Gastrocnemius medialis (tissue), 4 donors: ENCODE data around the gene KCNF1. TPM values are rescaled to one million over a fixed set of nuclear protein-coding genes. Genes with fewer than 3 reads are reported as not detected.

Experiments
- ATAC-seq, 2 donors: fragments of 150-250 bp; one replicate each; pipeline ENCODE4 v1.9.1; 2016
- DNase-seq, 2 donors: peaks; one replicate each; pipeline ENCODE4 v3.0.0-alpha.2; 2019
- H3K27ac ChIP-seq, 4 donors: fragments of 200-600 bp; sonication (generic); 1 replicate in 1 of 4; 2 replicates in 3 of 4; pipeline ENCODE4 v1.5.1; 2016 to 2018; ENCODE audit warnings: mild to moderate bottlenecking in 2 of 4, moderate library complexity in 1 of 4
- H3K27me3 ChIP-seq, 3 donors: fragments of 200-600 bp; sonication (generic) in 2 of 3; 1 replicate in 1 of 3; 2 replicates in 2 of 3; pipeline versions ENCODE4 v1.5.1 to v1.6.0; 2016 to 2019; ENCODE audit warnings: mild to moderate bottlenecking in 1 of 3, moderate library complexity in 1 of 3
- H3K36me3 ChIP-seq, 2 donors: fragments of 200-600 bp; sonication (generic) in 1 of 2; one replicate each; pipeline ENCODE4 v1.5.1; 2017 to 2018
- H3K4me1 ChIP-seq, 2 donors: fragments of 200-600 bp; sonication (generic) in 1 of 2; one replicate each; pipeline ENCODE4 v1.5.1; 2016 to 2017; ENCODE audit warnings: mild to moderate bottlenecking in 2 of 2
- H3K4me3 ChIP-seq, 4 donors: fragments of 200-600 bp; sonication (generic) in 3 of 4; 1 replicate in 1 of 4; 2 replicates in 3 of 4; pipeline ENCODE4 v1.5.1; 2016 to 2019; ENCODE audit warnings: mild to moderate bottlenecking in 2 of 4
- H3K9me3 ChIP-seq, 3 donors: fragments of 200-600 bp; sonication (generic) in 2 of 3; 1 replicate in 1 of 3; 2 replicates in 2 of 3; pipeline ENCODE4 v1.5.1; 2016 to 2019
- POLR2A ChIP-seq, 2 donors: fragments of 450-650 bp; IDR thresholded peaks; one replicate each; pipeline ENCODE4 v1.6.1; 2017; ENCODE audit warnings: antibody characterized with exemption in 2 of 2, mild to moderate bottlenecking in 2 of 2, moderate library complexity in 2 of 2
- in situ Hi-C, 4 donors: fragments of 200-750 bp; cut with MboI; loops; one replicate each; pipeline versions ENCODE4 v1.15.0 to v1.8.0; 2017; ENCODE audit warnings: low sequenced_read_pairs in 4 of 4
- intact Hi-C: fragments of 100-400 bp; cut with DNase I; formaldehyde crosslinking; loops from one replicate; pipeline ENCODE4 v1.15.1; 2023; ENCODE audit warnings: low total_unique reads
- total RNA-seq, 4 donors: library from RNA; depleted of rRNA; stranded (reverse); fragments of >200 nt; gene quantifications; one replicate each; pipeline versions ENCODE4 v1.1.0 to v1.2.3, GENCODE V29; 2016
- TF ChIP-seq, protein P1 (sequence below), 5 experiments: fragments of 450-650 bp in 3 of 5; fragments of 200-600 bp in 2 of 5; sonication (generic) in 2 of 5; IDR thresholded peaks in 4 of 5; conservative IDR thresholded peaks in 1 of 5; 1 replicate in 4 of 5; 2 replicates in 1 of 5; pipeline ENCODE4 v1.5.1; 2016 to 2019; ENCODE audit warnings: antibody characterized with exemption in 5 of 5, mild to moderate bottlenecking in 3 of 5, moderate library complexity in 3 of 5

Gene KCNF1
- total RNA-seq, 4 donors from 2014 or later, result not detected

DNA sequence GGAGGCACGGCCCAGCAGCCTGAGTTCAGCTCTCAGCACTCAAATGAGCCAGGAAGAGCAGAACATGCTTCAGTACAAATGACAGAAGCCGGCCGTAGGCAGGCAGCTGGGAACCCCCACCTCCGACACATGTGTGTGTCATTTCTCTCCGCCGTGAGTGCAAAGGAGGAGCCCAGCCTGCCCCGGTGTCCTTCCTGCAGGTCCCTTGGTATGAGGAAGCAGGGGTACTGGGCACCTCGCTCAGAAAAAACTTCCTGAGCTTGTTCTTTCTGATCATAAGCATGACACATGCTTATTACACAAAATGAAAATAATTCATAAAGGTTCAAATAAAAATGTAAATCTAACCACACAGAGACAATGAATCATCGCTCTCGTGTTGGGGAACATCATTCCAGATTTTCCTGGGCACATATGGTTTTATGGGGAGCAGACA, 35.3 kb downstream of the KCNF1 start:
- TF ChIP-seq, protein P1, sequence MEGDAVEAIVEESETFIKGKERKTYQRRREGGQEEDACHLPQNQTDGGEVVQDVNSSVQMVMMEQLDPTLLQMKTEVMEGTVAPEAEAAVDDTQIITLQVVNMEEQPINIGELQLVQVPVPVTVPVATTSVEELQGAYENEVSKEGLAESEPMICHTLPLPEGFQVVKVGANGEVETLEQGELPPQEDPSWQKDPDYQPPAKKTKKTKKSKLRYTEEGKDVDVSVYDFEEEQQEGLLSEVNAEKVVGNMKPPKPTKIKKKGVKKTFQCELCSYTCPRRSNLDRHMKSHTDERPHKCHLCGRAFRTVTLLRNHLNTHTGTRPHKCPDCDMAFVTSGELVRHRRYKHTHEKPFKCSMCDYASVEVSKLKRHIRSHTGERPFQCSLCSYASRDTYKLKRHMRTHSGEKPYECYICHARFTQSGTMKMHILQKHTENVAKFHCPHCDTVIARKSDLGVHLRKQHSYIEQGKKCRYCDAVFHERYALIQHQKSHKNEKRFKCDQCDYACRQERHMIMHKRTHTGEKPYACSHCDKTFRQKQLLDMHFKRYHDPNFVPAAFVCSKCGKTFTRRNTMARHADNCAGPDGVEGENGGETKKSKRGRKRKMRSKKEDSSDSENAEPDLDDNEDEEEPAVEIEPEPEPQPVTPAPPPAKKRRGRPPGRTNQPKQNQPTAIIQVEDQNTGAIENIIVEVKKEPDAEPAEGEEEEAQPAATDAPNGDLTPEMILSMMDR (IDR thresholded peaks at IDR 0.05 in 4 of 5, conservative IDR thresholded peaks at IDR 0.05 in 1 of 5), result no peak
- TF ChIP-seq POLR2A (IDR thresholded peaks at IDR 0.05), result no peak
- intact Hi-C loops (no loop called here), in situ Hi-C loops (no loop called here)
- DNase-seq (no peak), ATAC-seq (no peak)
- Histone ChIP-seq H3K36me3 (no peaks in the 10 kb centered on the region), H3K4me1 (no peaks in the 10 kb centered on the region), H3K4me3 (no peak overlapping the region), H3K27ac (no peak overlapping the region), H3K27me3 (peaks cover 0 to 7% (median 0%) of the 10 kb centered on the region in 3 donors), H3K9me3 (no peaks in the 10 kb centered on the region)

DNA sequence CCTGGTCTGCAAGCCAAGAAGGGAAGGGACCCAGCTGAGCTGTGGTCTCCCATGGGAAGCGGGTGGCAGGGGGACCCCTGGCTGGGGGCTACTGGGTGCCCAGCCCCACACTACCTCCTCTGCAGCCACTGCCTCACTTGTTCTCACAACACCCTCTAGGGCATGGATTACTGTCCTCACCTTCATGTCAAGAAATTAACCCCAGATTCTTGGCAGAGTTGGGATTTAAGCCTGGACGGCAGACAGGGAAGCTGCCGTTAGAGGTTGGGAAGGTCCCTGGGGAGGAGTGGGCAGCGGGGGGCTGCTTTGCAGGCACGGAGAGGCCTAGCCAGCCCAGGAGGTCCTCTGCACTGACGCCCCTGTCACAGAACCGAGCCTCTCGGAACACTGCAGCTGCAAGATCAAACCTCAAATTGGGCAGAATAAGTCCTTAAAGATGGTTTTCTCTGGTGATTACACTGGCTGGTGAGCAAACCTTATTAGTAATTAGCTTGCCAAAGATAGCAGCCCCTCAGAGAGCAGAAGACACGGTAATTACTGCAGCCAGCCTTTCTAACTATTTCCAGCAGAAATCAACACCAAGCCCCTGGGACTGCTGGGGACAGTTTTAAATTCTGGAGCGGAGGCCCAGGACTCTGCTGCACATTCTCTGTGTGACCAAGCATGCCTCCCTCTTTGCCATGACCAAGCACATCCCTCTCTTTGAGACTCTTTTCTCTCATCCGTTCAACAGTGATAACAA, 35.9 kb downstream of the KCNF1 start:
- no peak for ATAC-seq
- peaks cover 0 to 7% (median 0%) of the 10 kb centered on the region in 3 donors for H3K27me3 ChIP-seq
- in situ Hi-C loops, result no loop called here

DNA sequence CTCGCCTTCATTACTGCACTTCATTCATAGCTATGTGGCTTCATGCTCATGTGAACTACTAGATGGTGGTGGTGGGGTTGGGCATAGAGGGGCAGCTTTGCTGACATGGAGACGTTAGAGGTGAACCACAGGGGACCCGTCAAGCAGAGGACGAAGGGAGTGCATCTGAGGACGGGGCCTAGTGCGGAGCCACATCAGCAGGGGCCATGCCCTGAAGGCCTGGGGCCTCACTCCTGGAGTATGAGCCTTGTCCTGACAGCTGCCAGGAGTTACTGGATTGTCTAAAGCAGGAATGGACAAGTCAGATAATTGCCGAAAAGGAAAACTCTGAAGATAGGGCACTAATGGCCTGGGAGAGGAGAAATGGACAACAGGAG, 36.4 kb downstream of the KCNF1 start:
- H3K4me1 ChIP-seq, result no peaks in the 10 kb centered on the region
- no peak for DNase-seq
- in situ Hi-C loops, result no loop called here
- TF ChIP-seq POLR2A (IDR thresholded peaks at IDR 0.05), result no peak
- TF ChIP-seq, protein P1 (IDR thresholded peaks at IDR 0.05 in 4 of 5, conservative IDR thresholded peaks at IDR 0.05 in 1 of 5), result no peak
- no peaks in the 10 kb centered on the region for H3K9me3 ChIP-seq
- no peak for ATAC-seq
- H3K4me3 ChIP-seq, result no peak overlapping the region
- H3K36me3 ChIP-seq, result no peaks in the 10 kb centered on the region
- H3K27ac ChIP-seq, result no peak overlapping the region
- peaks cover 0 to 7% (median 0%) of the 10 kb centered on the region in 3 donors for H3K27me3 ChIP-seq
- intact Hi-C loops, result no loop called here

More for the DNA sequence above, 35.9 kb downstream of the KCNF1 start:
- no peak for TF ChIP-seq POLR2A (IDR thresholded peaks at IDR 0.05)
- TF ChIP-seq, protein P1 (IDR thresholded peaks at IDR 0.05 in 4 of 5, conservative IDR thresholded peaks at IDR 0.05 in 1 of 5), result no peak
- Histone ChIP-seq H3K36me3 (no peaks in the 10 kb centered on the region), H3K4me3 (no peak overlapping the region), H3K9me3 (no peaks in the 10 kb centered on the region), H3K4me1 (no peaks in the 10 kb centered on the region), H3K27ac (no peak overlapping the region)
- intact Hi-C loops, result no loop called here
- DNase-seq, result no peak

DNA sequence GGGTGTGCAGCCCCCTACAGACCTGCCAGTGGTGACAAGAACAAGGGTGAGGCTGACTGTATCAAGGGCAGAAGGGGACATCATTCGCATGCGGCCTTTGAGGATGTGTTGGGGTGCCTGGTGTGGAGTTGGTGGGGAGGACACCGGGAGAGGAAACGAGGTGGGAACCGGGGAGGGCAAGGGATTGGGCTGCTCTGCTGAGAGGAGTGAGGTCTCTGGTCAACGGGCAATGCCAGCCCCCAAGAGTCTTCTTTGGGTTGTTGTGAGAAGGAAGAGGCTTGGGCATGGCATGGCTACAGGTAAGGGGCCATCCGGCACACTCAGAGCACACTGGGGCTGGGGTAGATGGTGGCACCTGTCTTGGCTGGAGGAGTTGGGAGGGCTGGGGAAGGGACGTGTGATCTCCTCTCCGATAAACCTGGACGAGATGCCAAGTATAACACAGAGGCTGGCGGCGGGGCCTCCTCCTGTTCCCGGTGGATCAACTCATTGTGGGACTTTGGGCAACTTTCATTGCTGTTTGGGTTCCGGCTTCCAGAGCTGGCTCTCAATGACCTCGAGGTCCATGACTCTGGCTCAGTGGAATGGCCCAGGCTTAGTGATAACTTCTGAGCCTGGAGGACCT, 37.0 kb downstream of the KCNF1 start:
- intact Hi-C loops (no loop called here), in situ Hi-C loops (no loop called here)
- no peaks in the 10 kb centered on the region for H3K4me1 ChIP-seq
- no peaks in the 10 kb centered on the region for H3K9me3 ChIP-seq
- H3K4me3 ChIP-seq, result no peak overlapping the region
- H3K36me3 ChIP-seq, result no peaks in the 10 kb centered on the region
- H3K27me3 ChIP-seq, result peaks cover 0 to 7% (median 0%) of the 10 kb centered on the region in 3 donors
- H3K27ac ChIP-seq, result no peak overlapping the region
- no peak for ATAC-seq
- TF ChIP-seq POLR2A (IDR thresholded peaks at IDR 0.05), result no peak
- TF ChIP-seq, protein P1 (IDR thresholded peaks at IDR 0.05 in 4 of 5, conservative IDR thresholded peaks at IDR 0.05 in 1 of 5), result no peak
- DNase-seq, result no peak
